Measurements from ENCODE around the gene IFNA8.
"Not testable (repeated sequence)": the region's sequence is repeated elsewhere in the genome, so short reads cannot be mapped to it uniquely, and the experiment has no call there.

The IFNA8 gene

GRCh38 chr9:21429191-21429590, 20.3 kb downstream of the IFNA8 start:
- no peak overlapping the region for H3K4me3 ChIP-seq (ENCODE audit: low read depth in 1 of 2, low read length in 2 of 2)
- no peak overlapping the region for H3K9ac ChIP-seq (ENCODE audit: low read depth, low read length)
- ATAC-seq (ENCODE audit: insufficient read depth, low read depth) (no peak), DNase-seq (no peak)
- H3K4me1 ChIP-seq (ENCODE audit: insufficient read depth, low read length) = no peaks in the 10 kb centered on the region
- H3K79me2 ChIP-seq (ENCODE audit: insufficient read depth, low read length) = no peaks in the 10 kb centered on the region
- H3K36me3 ChIP-seq (ENCODE audit: insufficient read depth, low read length) = no peaks in the 10 kb centered on the region
- peaks cover 2% of the 10 kb centered on the region for H3K27me3 ChIP-seq (ENCODE audit: insufficient read depth, low read length, poor library complexity)
- H4K20me1 ChIP-seq (ENCODE audit: insufficient read depth, low read length) = no peaks in the 10 kb centered on the region
- no peak overlapping the region for H2AFZ ChIP-seq (ENCODE audit: low read depth, low read length)
- no peaks in the 10 kb centered on the region for H3K9me3 ChIP-seq (ENCODE audit: insufficient read depth, low read length, severe bottlenecking)
- H3K27ac ChIP-seq (ENCODE audit: low read length) = no peak overlapping the region
- TF ChIP-seq EZH2 (IDR thresholded peaks at IDR 0.05; ENCODE audit: borderline replicate concordance, low read depth, low read length, severe bottlenecking) (no peak), CTCF (IDR thresholded peaks at IDR 0.05; ENCODE audit: borderline replicate concordance, extremely low read depth, low read length, poor library complexity, severe bottlenecking) (no peak)
- H3K4me2 ChIP-seq (ENCODE audit: insufficient read depth, low read length) = no peak overlapping the region

- no peak overlapping the region for H3K9ac ChIP-seq (ENCODE audit: low read depth, low read length)
- H3K79me2 ChIP-seq (ENCODE audit: insufficient read depth, low read length) = no peaks in the 10 kb centered on the region
- TF ChIP-seq EZH2 (IDR thresholded peaks at IDR 0.05; ENCODE audit: borderline replicate concordance, low read depth, low read length, severe bottlenecking) (no peak), CTCF (IDR thresholded peaks at IDR 0.05; ENCODE audit: borderline replicate concordance, extremely low read depth, low read length, poor library complexity, severe bottlenecking) (no peak)
- no peaks in the 10 kb centered on the region for H3K36me3 ChIP-seq (ENCODE audit: insufficient read depth, low read length)
- H2AFZ ChIP-seq (ENCODE audit: low read depth, low read length) = no peak overlapping the region
- no peak overlapping the region for H3K4me3 ChIP-seq (ENCODE audit: low read depth in 1 of 2, low read length in 2 of 2)
- DNase-seq (no peak), ATAC-seq (ENCODE audit: insufficient read depth, low read depth) (no peak)
- no peak overlapping the region for H3K27ac ChIP-seq (ENCODE audit: low read length)
- no peaks in the 10 kb centered on the region for H4K20me1 ChIP-seq (ENCODE audit: insufficient read depth, low read length)
- H3K27me3 ChIP-seq (ENCODE audit: insufficient read depth, low read length, poor library complexity) = peaks cover 3% of the 10 kb centered on the region
- H3K9me3 ChIP-seq (ENCODE audit: insufficient read depth, low read length, severe bottlenecking) = no peaks in the 10 kb centered on the region
- H3K4me2 ChIP-seq (ENCODE audit: insufficient read depth, low read length) = no peak overlapping the region
- H3K4me1 ChIP-seq (ENCODE audit: insufficient read depth, low read length) = no peaks in the 10 kb centered on the region
Observed at GRCh38 chr9:21432672-21433425, 23.9 kb downstream of the IFNA8 start.

- H3K4me3 ChIP-seq (ENCODE audit: low read depth in 1 of 2, low read length in 2 of 2) = no peak overlapping the region
- H2AFZ ChIP-seq (ENCODE audit: low read depth, low read length) = no peak overlapping the region
- TF ChIP-seq CTCF (IDR thresholded peaks at IDR 0.05; ENCODE audit: borderline replicate concordance, extremely low read depth, low read length, poor library complexity, severe bottlenecking) (peak; percentile 35), EZH2 (IDR thresholded peaks at IDR 0.05; ENCODE audit: borderline replicate concordance, low read depth, low read length, severe bottlenecking) (no peak)
- no peaks in the 10 kb centered on the region for H3K36me3 ChIP-seq (ENCODE audit: insufficient read depth, low read length)
- H3K9ac ChIP-seq (ENCODE audit: low read depth, low read length) = no peak overlapping the region
- no peaks in the 10 kb centered on the region for H3K4me1 ChIP-seq (ENCODE audit: insufficient read depth, low read length)
- no peaks in the 10 kb centered on the region for H3K9me3 ChIP-seq (ENCODE audit: insufficient read depth, low read length, severe bottlenecking)
- no peaks in the 10 kb centered on the region for H3K79me2 ChIP-seq (ENCODE audit: insufficient read depth, low read length)
- no peak overlapping the region for H3K27ac ChIP-seq (ENCODE audit: low read length)
- peaks cover 3% of the 10 kb centered on the region for H3K27me3 ChIP-seq (ENCODE audit: insufficient read depth, low read length, poor library complexity)
- no peak overlapping the region for H3K4me2 ChIP-seq (ENCODE audit: insufficient read depth, low read length)
- H4K20me1 ChIP-seq (ENCODE audit: insufficient read depth, low read length) = no peaks in the 10 kb centered on the region
- ATAC-seq (ENCODE audit: insufficient read depth, low read depth) (no peak), DNase-seq (peak; percentile 24)
Observed at GRCh38 chr9:21434202-21435014, 25.5 kb downstream of the IFNA8 start.

GRCh38 chr9:21435015-21435383, 26.1 kb downstream of the IFNA8 start:
- H3K27me3 ChIP-seq (ENCODE audit: insufficient read depth, low read length, poor library complexity); DNase-seq; H3K4me1 ChIP-seq (ENCODE audit: insufficient read depth, low read length); H3K9ac ChIP-seq (ENCODE audit: low read depth, low read length); H3K4me2 ChIP-seq (ENCODE audit: insufficient read depth, low read length); H3K27ac ChIP-seq (ENCODE audit: low read length); H2AFZ ChIP-seq (ENCODE audit: low read depth, low read length); ATAC-seq (ENCODE audit: insufficient read depth, low read depth); H3K4me3 ChIP-seq (ENCODE audit: low read depth in 1 of 2, low read length in 2 of 2); H3K36me3 ChIP-seq (ENCODE audit: insufficient read depth, low read length); H4K20me1 ChIP-seq (ENCODE audit: insufficient read depth, low read length); H3K9me3 ChIP-seq (ENCODE audit: insufficient read depth, low read length, severe bottlenecking); H3K79me2 ChIP-seq (ENCODE audit: insufficient read depth, low read length): not testable (repeated sequence)

Data from DND-41 (cell line).